NCI-H1930 (cell line): ENCODE data around the gene TIMM10B.

Experiments
- DNase-seq, 2 experiments: peaks; one replicate each; lab custom pipeline; 2025; lab: John Stamatoyannopoulos, UW

TIMM10B gene

GRCh38 chr11:6472934-6473333 is 8.4 kb upstream of the TIMM10B start:
- DNase-seq, result no peak

- peak; percentile 86 to 90 for DNase-seq
Observed at GRCh38 chr11:6473451-6474412, 7.6 kb upstream of the TIMM10B start, which contains the start of gene TRIM3. Gene TRIM3, minus strand, starts transcription at chr11:6473941. Its CDS starts 8,246 bp downstream, at chr11:6465695.

- DNase-seq, result no peak
Observed at GRCh38 chr11:6474413-6474792, 6.9 kb upstream of the TIMM10B start.

GRCh38 chr11:6474806-6475500 is 6.3 kb upstream of the TIMM10B start:
- no peak for DNase-seq

GRCh38 chr11:6475936-6476335 is 5.4 kb upstream of the TIMM10B start:
- no peak for DNase-seq

GRCh38 chr11:6476571-6476970 is 4.7 kb upstream of the TIMM10B start:
- DNase-seq, result no peak

- no peak for DNase-seq
Observed at GRCh38 chr11:6480299-6480914, 894 bp upstream of the TIMM10B start.

GRCh38 chr11:6481924-6482275 is 599 bp downstream of the TIMM10B start:
- no peak for DNase-seq

DNA sequence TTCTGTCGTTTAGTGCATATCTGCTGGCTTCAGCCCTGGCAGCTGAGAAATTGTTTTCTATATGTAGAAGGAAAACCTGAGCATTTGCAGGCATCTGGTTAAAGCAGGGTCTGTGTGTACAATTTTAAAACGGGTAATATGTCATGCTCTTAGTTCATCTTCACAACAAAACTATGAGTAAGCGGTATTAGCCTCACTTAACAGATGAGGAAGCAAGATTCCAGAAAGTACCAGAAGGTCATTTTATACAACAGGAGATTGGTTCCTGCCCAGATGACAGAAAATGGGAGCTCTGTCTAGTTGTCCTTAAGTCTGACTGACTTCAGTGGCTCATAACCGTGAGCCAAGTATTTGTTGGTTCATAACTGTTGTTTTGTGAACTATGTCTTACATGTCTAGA is 1.1 kb downstream of the TIMM10B start:
- DNase-seq, result no peak

- no peak for DNase-seq
Observed at GRCh38 chr11:6483015-6483414, 1.7 kb downstream of the TIMM10B start.

- DNase-seq, result no peak
Observed at GRCh38 chr11:6485661-6486060, 4.4 kb downstream of the TIMM10B start.

- DNase-seq, result no peak
Observed at GRCh38 chr11:6486256-6486655, 5.0 kb downstream of the TIMM10B start.

DNA sequence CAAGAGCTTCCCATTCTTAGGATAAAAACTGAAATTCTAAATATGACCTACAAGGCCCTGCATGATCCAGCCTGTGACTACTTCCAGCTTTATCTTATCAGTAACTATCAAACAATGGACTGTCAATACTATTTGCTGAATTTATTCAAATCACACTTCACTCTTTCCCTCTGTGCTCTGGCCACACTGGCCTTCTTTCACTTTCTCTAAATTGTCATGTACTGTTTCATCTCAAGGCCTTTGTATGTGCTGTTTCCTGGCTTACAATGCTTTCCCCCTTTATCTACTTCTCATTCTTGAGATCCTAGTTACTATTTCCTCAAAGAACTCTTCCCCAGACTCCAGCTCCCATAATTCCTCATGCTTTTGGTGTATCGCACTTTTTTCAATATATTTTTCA is 5.6 kb downstream of the TIMM10B start:
- DNase-seq, result no peak

GRCh38 chr11:6488342-6488741 is 7.0 kb downstream of the TIMM10B start:
- no peak for DNase-seq

- DNase-seq, result no peak
Observed at GRCh38 chr11:6488821-6489220, 7.5 kb downstream of the TIMM10B start.

- no peak for DNase-seq
Observed at GRCh38 chr11:6489306-6489705, 8.0 kb downstream of the TIMM10B start.

DNA sequence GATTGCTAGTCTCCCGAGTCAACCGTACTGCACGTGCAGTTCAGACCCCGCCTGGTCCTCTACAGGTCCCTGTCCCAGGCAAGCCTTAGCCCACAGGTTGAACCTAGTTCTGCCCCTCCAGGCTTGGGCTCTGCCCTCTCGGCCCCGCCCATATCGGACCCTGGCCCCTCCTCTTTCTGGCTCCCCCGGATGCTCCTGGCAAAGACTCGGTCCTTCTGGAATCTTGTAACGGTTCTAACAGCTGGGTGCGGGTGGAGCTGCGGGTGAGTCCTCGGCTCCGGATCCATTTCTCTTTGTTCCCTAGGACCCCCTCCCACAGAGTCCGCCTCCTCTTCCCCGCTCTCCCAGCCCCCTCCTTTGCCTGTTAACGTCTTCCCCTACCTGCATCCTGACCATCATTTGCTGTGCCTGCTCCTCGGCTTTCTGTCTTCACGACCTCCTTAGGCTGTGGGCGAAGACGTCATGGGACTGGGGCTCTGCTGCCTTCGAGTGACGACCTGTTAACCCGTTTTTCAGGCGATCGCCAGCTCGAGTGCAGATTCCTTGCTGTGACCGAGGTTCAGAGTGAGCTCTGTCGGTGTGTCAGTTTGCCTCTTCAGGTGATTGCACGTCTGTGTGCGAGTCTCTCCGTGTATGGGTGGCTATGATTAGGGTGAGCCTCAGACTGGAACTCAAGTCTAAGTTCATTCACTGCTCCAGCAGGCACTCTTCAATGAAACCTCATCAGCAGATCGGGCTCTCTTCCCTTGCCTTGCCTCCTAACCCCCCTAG is 16.0 kb downstream of the TIMM10B start, which contains the start of gene DNHD1:
Gene DNHD1 (plus strand): TSS at position 212 of the 771 bp plus-strand sequence. CDS start 936 bp downstream, outside the sequence.
- no peak for DNase-seq

DNA sequence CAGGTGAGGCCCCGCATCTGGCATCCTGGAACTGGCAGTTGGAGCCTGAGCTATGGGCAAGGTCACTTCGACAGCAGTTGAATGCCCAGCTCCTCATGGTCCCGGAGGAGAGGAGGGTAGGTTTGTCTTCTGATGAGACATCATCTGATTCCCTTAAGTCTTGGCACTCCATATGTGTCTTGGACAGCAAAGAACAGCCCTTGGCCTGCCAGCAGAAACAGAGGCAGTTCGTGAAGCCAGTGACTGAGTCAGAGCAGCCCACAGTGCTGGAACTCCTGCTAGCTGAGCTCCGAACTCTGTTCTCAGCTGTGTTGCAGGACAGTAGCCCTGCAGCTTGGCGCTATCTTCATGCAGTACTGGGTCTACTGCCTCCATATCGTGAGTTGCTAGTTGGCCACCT is 16.8 kb downstream of the TIMM10B start:
- no peak for DNase-seq

DNA sequence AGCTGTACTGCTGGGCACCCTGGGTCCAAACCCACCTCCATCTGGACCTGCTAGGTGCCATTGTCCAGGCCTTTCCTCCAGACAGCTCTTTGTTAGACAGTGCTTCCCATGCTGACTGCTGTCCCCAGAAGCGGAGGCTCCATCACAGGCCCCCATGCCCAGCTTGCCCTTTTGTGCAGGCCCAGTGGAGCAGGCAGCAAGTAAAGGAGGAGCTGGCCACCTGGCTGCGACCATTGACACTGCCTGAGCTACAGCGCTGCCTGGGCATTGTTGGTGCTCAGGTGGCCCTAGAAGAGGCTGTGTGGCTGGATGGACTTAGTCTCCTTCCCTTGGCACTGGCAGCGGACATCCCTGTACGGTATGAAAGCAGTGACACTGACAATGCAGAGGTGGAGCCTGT is 17.2 kb downstream of the TIMM10B start:
- DNase-seq, result no peak

DNA sequence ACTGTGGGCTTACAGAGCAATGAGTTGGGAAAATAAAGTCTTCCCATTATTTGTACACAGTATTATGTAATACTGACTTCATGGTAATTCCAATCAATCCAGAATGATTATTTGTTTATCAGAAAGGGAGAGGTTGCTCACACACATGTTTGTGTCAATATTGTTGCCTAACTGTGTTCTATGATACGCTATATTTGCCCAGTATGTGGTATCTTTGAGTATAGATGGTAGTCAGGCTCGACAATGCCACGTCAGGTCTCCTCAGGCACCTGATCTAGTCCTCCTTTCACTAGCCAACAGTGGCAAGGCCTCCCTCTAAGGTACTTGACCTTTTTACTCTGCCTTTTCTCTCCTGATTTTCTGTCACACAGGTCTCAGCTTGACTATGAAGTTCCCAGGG is 21.1 kb downstream of the TIMM10B start:
- no peak for DNase-seq

GRCh38 chr11:6504166-6504565 is 22.9 kb downstream of the TIMM10B start:
- no peak for DNase-seq
